ENCODE measurements around the gene CNST.
A peak's percentile ranks its signal among the peaks of the same experiment; 100 is the strongest.

CNST gene, protein sequence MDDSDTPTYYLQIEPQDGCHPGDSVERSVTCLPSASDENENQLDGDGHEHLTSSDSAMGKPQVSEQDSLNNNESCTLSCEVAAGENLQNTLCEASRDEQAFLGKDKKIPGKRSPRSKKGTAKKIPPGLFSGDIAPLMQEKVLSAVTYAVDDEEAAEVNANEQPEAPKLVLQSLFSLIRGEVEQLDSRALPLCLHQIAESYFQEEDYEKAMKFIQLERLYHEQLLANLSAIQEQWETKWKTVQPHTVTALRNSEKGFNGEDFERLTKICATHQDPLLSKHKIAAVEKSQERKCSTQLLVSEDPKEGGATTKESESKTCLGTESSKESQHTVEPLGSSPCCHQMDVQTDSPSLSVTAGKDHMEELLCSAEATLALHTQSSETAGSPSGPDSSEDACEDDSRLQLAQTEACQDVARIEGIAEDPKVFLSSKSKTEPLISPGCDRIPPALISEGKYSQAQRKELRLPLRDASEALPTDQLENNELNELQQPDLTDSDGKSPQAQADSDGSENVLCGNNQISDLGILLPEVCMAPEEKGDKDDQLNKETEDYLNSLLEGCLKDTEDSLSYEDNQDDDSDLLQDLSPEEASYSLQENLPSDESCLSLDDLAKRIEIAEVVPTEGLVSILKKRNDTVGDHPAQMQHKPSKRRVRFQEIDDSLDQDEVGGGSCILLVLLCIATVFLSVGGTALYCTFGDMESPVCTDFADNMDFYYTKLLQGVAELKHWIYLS

DNA sequence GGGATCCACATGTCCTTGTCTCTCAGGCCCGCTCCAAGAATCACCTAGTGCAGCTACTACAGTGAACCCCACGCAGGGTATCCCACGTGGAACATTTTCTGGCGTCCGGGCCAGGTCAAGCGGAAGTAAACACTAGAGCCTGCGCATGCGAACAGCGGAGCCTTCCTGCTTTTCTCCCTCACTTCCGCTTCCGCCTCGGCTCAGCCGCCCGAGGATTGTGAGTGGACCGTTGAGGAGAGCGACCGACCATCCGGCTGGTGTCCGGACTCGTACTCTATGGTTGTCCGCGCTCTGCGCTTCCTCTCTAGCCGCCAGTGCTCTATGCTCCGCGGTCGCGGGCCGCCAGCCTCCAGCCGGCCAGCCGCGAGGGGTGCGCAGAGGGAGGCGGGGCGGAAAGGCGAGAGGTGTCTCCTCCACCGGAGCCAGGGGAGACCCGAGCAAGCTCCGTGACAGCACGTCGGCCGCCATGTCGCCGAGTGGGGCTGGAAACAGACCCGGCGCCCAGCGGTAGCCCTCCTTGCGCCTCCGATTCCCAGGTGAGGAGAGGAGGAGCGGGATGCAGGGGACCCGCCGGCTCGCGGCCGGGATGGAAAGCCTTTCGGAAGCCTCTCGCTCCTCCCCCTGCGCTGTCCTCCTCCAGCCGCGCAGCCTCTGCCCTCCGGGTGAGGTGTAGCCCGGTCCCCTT, at the start of gene CNST, which contains the start of gene TFB2M:
Gene CNST (plus strand): TSS at position 329 of the 685 bp plus-strand sequence. CDS start 25,107 bp downstream, outside the sequence.
Gene TFB2M (minus strand): TSS at position 134 of the 685 bp plus-strand sequence. CDS start 123 bp downstream, at position 11.
- H3K36me3 ChIP-seq (ENCODE audit: insufficient read depth, low read length): no peaks in the 10 kb centered on the region
- peaks cover 31% of the 10 kb centered on the region for H4K20me1 ChIP-seq (ENCODE audit: insufficient read depth, low read length, poor library complexity, severe bottlenecking)
- no peaks in the 10 kb centered on the region for H3K9me3 ChIP-seq (ENCODE audit: insufficient read depth, low read depth, low read length)
- H3K4me3 ChIP-seq (ENCODE audit: low read length, poor library complexity, severe bottlenecking): peak within 1 kb of the TSS; percentile 90
- no peaks in the 10 kb centered on the region for H3K27me3 ChIP-seq (ENCODE audit: insufficient read depth, low read length, poor library complexity, severe bottlenecking)
- H3F3A ChIP-seq (ENCODE audit: low read depth): peaks cover 3% of the 10 kb centered on the region; the same call in 1 of the 2 replicates
- H3K9me2 ChIP-seq (replicated peaks; ENCODE audit: low read depth, low read length): no peaks in the 10 kb centered on the region
- peaks cover 52% of the 10 kb centered on the region for H3K4me1 ChIP-seq (ENCODE audit: insufficient read depth, low read length, poor library complexity, severe bottlenecking)
- TF ChIP-seq, protein P1, sequence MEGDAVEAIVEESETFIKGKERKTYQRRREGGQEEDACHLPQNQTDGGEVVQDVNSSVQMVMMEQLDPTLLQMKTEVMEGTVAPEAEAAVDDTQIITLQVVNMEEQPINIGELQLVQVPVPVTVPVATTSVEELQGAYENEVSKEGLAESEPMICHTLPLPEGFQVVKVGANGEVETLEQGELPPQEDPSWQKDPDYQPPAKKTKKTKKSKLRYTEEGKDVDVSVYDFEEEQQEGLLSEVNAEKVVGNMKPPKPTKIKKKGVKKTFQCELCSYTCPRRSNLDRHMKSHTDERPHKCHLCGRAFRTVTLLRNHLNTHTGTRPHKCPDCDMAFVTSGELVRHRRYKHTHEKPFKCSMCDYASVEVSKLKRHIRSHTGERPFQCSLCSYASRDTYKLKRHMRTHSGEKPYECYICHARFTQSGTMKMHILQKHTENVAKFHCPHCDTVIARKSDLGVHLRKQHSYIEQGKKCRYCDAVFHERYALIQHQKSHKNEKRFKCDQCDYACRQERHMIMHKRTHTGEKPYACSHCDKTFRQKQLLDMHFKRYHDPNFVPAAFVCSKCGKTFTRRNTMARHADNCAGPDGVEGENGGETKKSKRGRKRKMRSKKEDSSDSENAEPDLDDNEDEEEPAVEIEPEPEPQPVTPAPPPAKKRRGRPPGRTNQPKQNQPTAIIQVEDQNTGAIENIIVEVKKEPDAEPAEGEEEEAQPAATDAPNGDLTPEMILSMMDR (conservative IDR thresholded peaks at IDR 0.05; ENCODE audit: low read length): no peak
- TF ChIP-seq EZH2phosphoT487 (IDR thresholded peaks at IDR 0.05; ENCODE audit: borderline replicate concordance): no peak
- peaks cover 87% of the 10 kb centered on the region for H3K79me2 ChIP-seq (ENCODE audit: insufficient read depth, low read length)
- H3K4me2 ChIP-seq (ENCODE audit: low read depth, low read length, poor library complexity, severe bottlenecking): peak within 1 kb of the TSS; percentile 94
- peak within 1 kb of the TSS; percentile 91 for H3K9ac ChIP-seq (ENCODE audit: low read depth, low read length, poor library complexity, severe bottlenecking)
- peak within 1 kb of the TSS; percentile 97 for H2AFZ ChIP-seq (ENCODE audit: low read length)

DNA sequence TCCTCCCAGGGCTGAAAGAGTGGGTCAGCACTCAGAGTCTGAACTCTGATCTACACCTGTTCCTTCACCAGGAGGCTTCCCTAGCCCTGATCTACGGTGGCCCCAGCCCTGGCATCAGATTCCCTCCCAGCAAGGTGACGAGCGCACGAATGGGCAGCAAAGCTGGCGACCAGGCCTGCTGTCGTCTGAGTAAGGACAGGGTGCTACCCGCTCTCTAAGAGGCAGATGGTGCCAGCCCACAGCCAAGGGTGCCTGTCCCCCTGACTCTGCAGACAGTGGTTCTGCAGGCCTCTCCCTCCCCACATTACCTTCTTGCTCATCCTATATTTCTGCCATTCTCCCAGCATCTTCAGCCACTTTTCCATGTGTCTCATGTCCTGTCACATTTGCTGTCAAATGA, 48.9 kb upstream of the CNST start:
- Histone ChIP-seq H3K4me1 (ENCODE audit: insufficient read depth, low read length, poor library complexity, severe bottlenecking) (no peaks in the 10 kb centered on the region), H3K27me3 (ENCODE audit: insufficient read depth, low read length, poor library complexity, severe bottlenecking) (no peaks in the 10 kb centered on the region), H3K4me2 (ENCODE audit: low read depth, low read length, poor library complexity, severe bottlenecking) (no peak overlapping the region), H4K20me1 (ENCODE audit: insufficient read depth, low read length, poor library complexity, severe bottlenecking) (no peaks in the 10 kb centered on the region), H3F3A (ENCODE audit: low read depth) (no peaks in the 10 kb centered on the region), H2AFZ (ENCODE audit: low read length) (no peak overlapping the region), H3K36me3 (ENCODE audit: insufficient read depth, low read length) (no peaks in the 10 kb centered on the region), H3K9me3 (ENCODE audit: insufficient read depth, low read depth, low read length) (peaks cover 21% of the 10 kb centered on the region; the same call in 1 of the 2 replicates), H3K79me2 (ENCODE audit: insufficient read depth, low read length) (no peaks in the 10 kb centered on the region), H3K4me3 (ENCODE audit: low read length, poor library complexity, severe bottlenecking) (no peak overlapping the region), H3K9me2 (replicated peaks; ENCODE audit: low read depth, low read length) (no peaks in the 10 kb centered on the region), H3K9ac (ENCODE audit: low read depth, low read length, poor library complexity, severe bottlenecking) (no peak overlapping the region)
- TF ChIP-seq EZH2phosphoT487 (IDR thresholded peaks at IDR 0.05; ENCODE audit: borderline replicate concordance): no peak
- TF ChIP-seq, protein P1 (conservative IDR thresholded peaks at IDR 0.05; ENCODE audit: low read length): no peak

DNA sequence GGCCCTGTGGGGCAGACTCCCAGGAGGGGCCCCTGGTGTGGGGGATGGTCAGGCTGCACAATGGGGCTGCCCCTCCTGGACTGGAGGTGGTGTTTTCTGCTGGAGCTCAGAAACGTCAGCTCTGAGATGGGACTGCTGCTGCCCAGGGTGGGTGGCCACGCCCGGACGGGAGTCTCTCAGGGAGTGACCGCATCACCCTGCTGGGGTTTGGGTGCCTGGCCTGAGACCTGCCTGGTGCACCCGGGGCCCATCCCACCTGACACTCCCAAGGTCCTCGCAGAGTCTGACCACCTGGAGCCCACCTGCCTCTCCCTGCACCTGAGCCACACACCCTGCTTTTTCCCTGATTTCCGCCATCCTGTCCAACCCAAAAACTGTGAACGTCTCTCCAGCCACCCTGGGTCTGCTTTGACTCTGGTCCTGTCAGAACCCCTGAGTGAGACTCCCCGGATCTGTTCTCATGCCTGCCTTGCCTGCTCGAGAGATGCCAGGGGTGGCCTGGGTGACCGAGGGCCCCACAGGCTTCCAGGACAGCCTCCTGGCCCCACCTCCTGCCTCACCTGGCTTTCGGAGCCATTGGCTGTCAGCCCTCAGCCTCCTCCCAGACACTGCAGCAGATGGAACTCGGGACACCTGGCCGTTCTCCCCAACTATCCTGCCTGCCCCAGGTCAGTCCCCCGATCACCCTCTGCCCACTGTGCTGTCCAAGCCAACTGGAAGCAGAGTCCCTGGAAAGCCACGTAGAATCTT, 47.6 kb upstream of the CNST start:
- no peak overlapping the region for H3K4me3 ChIP-seq (ENCODE audit: low read length, poor library complexity, severe bottlenecking)
- peaks cover 20% of the 10 kb centered on the region; the same call in 1 of the 2 replicates for H3K9me3 ChIP-seq (ENCODE audit: insufficient read depth, low read depth, low read length)
- H3K9ac ChIP-seq (ENCODE audit: low read depth, low read length, poor library complexity, severe bottlenecking): no peak overlapping the region
- no peaks in the 10 kb centered on the region for H3K79me2 ChIP-seq (ENCODE audit: insufficient read depth, low read length)
- no peak overlapping the region for H2AFZ ChIP-seq (ENCODE audit: low read length)
- TF ChIP-seq, protein P1 (conservative IDR thresholded peaks at IDR 0.05; ENCODE audit: low read length): no peak
- no peak for TF ChIP-seq EZH2phosphoT487 (IDR thresholded peaks at IDR 0.05; ENCODE audit: borderline replicate concordance)
- no peak overlapping the region for H3K4me2 ChIP-seq (ENCODE audit: low read depth, low read length, poor library complexity, severe bottlenecking)
- no peaks in the 10 kb centered on the region for H3K36me3 ChIP-seq (ENCODE audit: insufficient read depth, low read length)
- H3K4me1 ChIP-seq (ENCODE audit: insufficient read depth, low read length, poor library complexity, severe bottlenecking): no peaks in the 10 kb centered on the region
- H3F3A ChIP-seq (ENCODE audit: low read depth): no peaks in the 10 kb centered on the region
- H3K9me2 ChIP-seq (replicated peaks; ENCODE audit: low read depth, low read length): no peaks in the 10 kb centered on the region
- H4K20me1 ChIP-seq (ENCODE audit: insufficient read depth, low read length, poor library complexity, severe bottlenecking): no peaks in the 10 kb centered on the region
- H3K27me3 ChIP-seq (ENCODE audit: insufficient read depth, low read length, poor library complexity, severe bottlenecking): no peaks in the 10 kb centered on the region

Data from Loucy (cell line).